HCT116 (cell line): ENCODE measurements around the gene FGF21. TPM values are rescaled to one million over a fixed set of nuclear protein-coding genes. Genes with fewer than 3 reads are reported as not detected.

Source experiments
- ATAC-seq: fragments of 200-7000 bp; cut with Tn5 transposase; 2 replicates; pipeline ENCODE4 v1.9.1; 2020; ENCODE audit warnings: mild to moderate bottlenecking, moderate library complexity
- BruUV-seq: library from RNA; stranded (reverse); fragments of 400-500 nt; replicated peaks from 2 replicates; lab custom pipeline; 2021; lab: Mats Ljungman, UMichigan
- CTCF ChIA-PET: fragments of 300-600 bp; sonication (Branson Sonifier 250); formaldehyde crosslinking; loops from one replicate; lab custom pipeline; 2021; ENCODE audit warnings: antibody characterized with exemption; lab: Charles Lee
- POLR2A ChIA-PET: fragments of 300-600, 350-600 bp; sonication (Branson Sonifier 250); formaldehyde crosslinking; loops from one replicate; lab custom pipeline; 2021; ENCODE audit warnings: antibody characterized with exemption; lab: Charles Lee
- RAD21 ChIA-PET, 2 experiments: fragments of 300-600 bp; sonication (Branson Sonifier 250); formaldehyde crosslinking; loops; one replicate each; lab custom pipeline; 2023; ENCODE audit warnings: low total read pairs in 2 of 2; ENCODE audit not compliant: uncharacterized antibody in 2 of 2, unreplicated experiment in 2 of 2, low non-redundant PET in 1 of 2; lab: Charles Lee
- DNase-seq: peaks from one replicate; pipeline ENCODE4 v3.0.0-alpha.2; 2010; ENCODE audit warnings: low read depth, low spot score
- H2AFZ ChIP-seq: fragments of 200-600 bp; shearing (Covaris generic), sonication (generic); 2 replicates; pipeline ENCODE4 v1.6.1; 2017; ENCODE audit warnings: low read depth, mixed run types, mixed read lengths, antibody characterized with exemption, low read length; ENCODE audit not compliant: poor library complexity, severe bottlenecking
- H3K27ac ChIP-seq: 2 replicates; pipeline ENCODE4 v1.5.1; 2012; ENCODE audit warnings: low read depth, low read length
- H3K27me3 ChIP-seq: fragments of 200-600 bp; sonication (generic); 2 replicates; pipeline ENCODE4 v1.6.1; 2016; ENCODE audit warnings: mixed run types, low read length, mixed read lengths; ENCODE audit not compliant: insufficient read depth
- H3K36me3 ChIP-seq, 2 experiments: fragments of 200-500 bp in 1 of 2; fragments of 200-600 bp in 1 of 2; sonication (Bioruptor generic) in 1 of 2; sonication (generic) in 1 of 2; 2 replicates each; pipeline versions ENCODE4 v1.5.1 to v1.6.1; 2014 to 2016; ENCODE audit warnings: low read length in 2 of 2, inconsistent platforms in 1 of 2, mixed read lengths in 1 of 2, mixed run types in 1 of 2; ENCODE audit not compliant: insufficient read depth in 2 of 2, control insufficient read depth in 1 of 2
- H3K4me1 ChIP-seq, 2 experiments: fragments of 200-600 bp in 1 of 2; sonication (generic) in 1 of 2; 2 replicates each; pipeline versions ENCODE4 v1.5.1 to v1.6.1; 2012 to 2017; ENCODE audit warnings: low read length in 2 of 2, inconsistent platforms in 1 of 2, mild to moderate bottlenecking in 1 of 2, mixed read lengths in 1 of 2, mixed run types in 1 of 2, moderate library complexity in 1 of 2; ENCODE audit not compliant: insufficient read depth in 2 of 2, control insufficient read depth in 1 of 2
- H3K4me2 ChIP-seq: fragments of 200-600 bp; sonication (generic); 2 replicates; pipeline ENCODE4 v1.6.1; 2017; ENCODE audit warnings: mixed run types, low read length, mixed read lengths
- H3K4me3 ChIP-seq, 2 experiments: fragments of 200-600 bp in 1 of 2; sonication (generic) in 1 of 2; replicated peaks in 1 of 2; 2 replicates each; pipeline ENCODE4 v1.5.1; 2011 to 2016; ENCODE audit warnings: low read length in 2 of 2, control low read depth in 1 of 2, low read depth in 1 of 2, mild to moderate bottlenecking in 1 of 2, mixed read lengths in 1 of 2, mixed run types in 1 of 2
- H3K79me2 ChIP-seq: fragments of 200-600 bp; sonication (generic); 2 replicates; pipeline ENCODE4 v1.6.1; 2017; ENCODE audit warnings: mild to moderate bottlenecking, mixed run types, low read length, moderate library complexity, mixed read lengths; ENCODE audit not compliant: insufficient read depth
- H3K9ac ChIP-seq: fragments of 200-600 bp; sonication (generic); 2 replicates; pipeline ENCODE4 v1.6.1; 2016; ENCODE audit warnings: low read length, mixed read lengths
- H3K9me2 ChIP-seq: fragments of 200-600 bp; sonication (generic), shearing (Covaris generic); 2 replicates; pipeline ENCODE4 v1.6.1; 2017; ENCODE audit warnings: mixed run types, mild to moderate bottlenecking, moderate library complexity; ENCODE audit not compliant: insufficient read depth
- H3K9me3 ChIP-seq, 2 experiments: fragments of 200-500 bp in 1 of 2; fragments of 200-600 bp in 1 of 2; sonication (Bioruptor generic) in 1 of 2; sonication (generic) in 1 of 2; 2 replicates each; pipeline ENCODE4 v1.6.1; 2014 to 2017; ENCODE audit warnings: low read length in 2 of 2, mixed read lengths in 2 of 2, inconsistent platforms in 1 of 2, low read depth in 1 of 2, mild to moderate bottlenecking in 1 of 2, mixed run types in 1 of 2, moderate library complexity in 1 of 2; ENCODE audit not compliant: control insufficient read depth in 1 of 2, insufficient read depth in 1 of 2
- H4K20me1 ChIP-seq: fragments of 200-600 bp; sonication (generic), shearing (Covaris generic); 2 replicates; pipeline ENCODE4 v1.6.1; 2017; ENCODE audit warnings: mixed run types, mild to moderate bottlenecking, moderate library complexity; ENCODE audit not compliant: insufficient read depth
- CEBPB ChIP-seq: IDR thresholded peaks from 2 replicates; pipeline ENCODE4 v1.6.1; 2012; ENCODE audit warnings: low read depth
- ELF1 ChIP-seq: IDR thresholded peaks from 2 replicates; pipeline ENCODE4 v1.6.1; 2012; ENCODE audit warnings: low read depth, borderline replicate concordance
- EZH2 ChIP-seq: fragments of 200-600 bp; sonication (generic); IDR thresholded peaks from 2 replicates; pipeline ENCODE4 v1.6.1; 2017; ENCODE audit warnings: antibody characterized with exemption, mixed run types
- FOSL1 ChIP-seq: IDR thresholded peaks from 2 replicates; pipeline ENCODE4 v1.6.1; 2012; ENCODE audit warnings: low read depth
- MAX ChIP-seq: IDR thresholded peaks from 2 replicates; pipeline ENCODE4 v1.6.1; 2012
- REST ChIP-seq: IDR thresholded peaks from 2 replicates; pipeline ENCODE4 v1.6.1; 2012; ENCODE audit warnings: low read depth
- ZBTB33 ChIP-seq: IDR thresholded peaks from 2 replicates; pipeline ENCODE4 v1.6.1; 2011; ENCODE audit warnings: mild to moderate bottlenecking, low read length, moderate library complexity; ENCODE audit not compliant: insufficient replicate concordance; ENCODE audit errors: extremely low read depth
- ZNF274 ChIP-seq: fragments of 200-500 bp; sonication (Bioruptor generic); IDR thresholded peaks from 2 replicates; pipeline ENCODE4 v1.6.1; 2014; ENCODE audit warnings: mild to moderate bottlenecking, low read depth, low read length, inconsistent platforms
- intact Hi-C: fragments of 100-400 bp; cut with micrococcal nuclease; formaldehyde crosslinking; loops from 2 replicates; pipeline ENCODE4 v1.10.0; 2022
- total RNA-seq: library from RNA; stranded (reverse); gene quantifications from one replicate; pipeline ENCODE4 v1.2.1, GENCODE V29; 2021; ENCODE audit not compliant: unreplicated experiment

The FGF21 gene
- total RNA-seq, 1 experiment from 2014 or later = 0.81 TPM

- H3K36me3 ChIP-seq = peaks cover 0 to 2% of the 10 kb centered on the region in 2 experiments; a peak in 2 of 4 replicates
- no peaks in the 10 kb centered on the region; a peak in 1 of 4 replicates for H3K4me1 ChIP-seq
- RAD21 ChIA-PET = no interaction called here
- H3K9me3 ChIP-seq = no peaks in the 10 kb centered on the region
- peaks cover 3% of the 10 kb centered on the region; the same call in 1 of the 2 replicates for H3K79me2 ChIP-seq
- no peaks in the 10 kb centered on the region for H3K27me3 ChIP-seq
- intact Hi-C loops = no loop called here
- H3K9me2 ChIP-seq = no peaks in the 10 kb centered on the region
- TF ChIP-seq EZH2 (no peak), FOSL1 (no peak), REST (no peak), MAX (no peak), CEBPB (no peak), ZNF274 (no peak), ZBTB33 (no peak), ELF1 (no peak)
- BruUV-seq = no TSS peak
- no peak overlapping the region for H3K9ac ChIP-seq
- H3K4me3 ChIP-seq = no peak overlapping the region
- no peak overlapping the region for H2AFZ ChIP-seq
- no peak for ATAC-seq
- no peak overlapping the region for H3K27ac ChIP-seq
- no peaks in the 10 kb centered on the region for H4K20me1 ChIP-seq
- POLR2A ChIA-PET = no interaction called here
- H3K4me2 ChIP-seq = no peak overlapping the region
- DNase-seq = no peak
- CTCF ChIA-PET = no interaction called here
Observed at GRCh38 chr19:48802623-48803022, 47.3 kb downstream of the FGF21 start.
